ENCODE results near the gene SIGLEC6.

- TF ChIP-seq CTCF (IDR thresholded peaks at IDR 0.05), result no peak
- TF ChIP-seq POLR2A (IDR thresholded peaks at IDR 0.05), result no peak
- TF ChIP-seq POLR2AphosphoS5 (IDR thresholded peaks at IDR 0.05), result no peak
- TF ChIP-seq EP300 (IDR thresholded peaks at IDR 0.05), result no peak
These were observed 52.9 kb downstream of the SIGLEC6 start, which contains the start of gene CEACAM18 for GRCh38 chr19:51478381-51479234.
